ENCODE results near the gene ENTPD8.
"Not testable (repeated sequence)": the region's sequence is repeated elsewhere in the genome, so short reads cannot be mapped to it uniquely, and the experiment has no call there.

Gene ENTPD8

DNA sequence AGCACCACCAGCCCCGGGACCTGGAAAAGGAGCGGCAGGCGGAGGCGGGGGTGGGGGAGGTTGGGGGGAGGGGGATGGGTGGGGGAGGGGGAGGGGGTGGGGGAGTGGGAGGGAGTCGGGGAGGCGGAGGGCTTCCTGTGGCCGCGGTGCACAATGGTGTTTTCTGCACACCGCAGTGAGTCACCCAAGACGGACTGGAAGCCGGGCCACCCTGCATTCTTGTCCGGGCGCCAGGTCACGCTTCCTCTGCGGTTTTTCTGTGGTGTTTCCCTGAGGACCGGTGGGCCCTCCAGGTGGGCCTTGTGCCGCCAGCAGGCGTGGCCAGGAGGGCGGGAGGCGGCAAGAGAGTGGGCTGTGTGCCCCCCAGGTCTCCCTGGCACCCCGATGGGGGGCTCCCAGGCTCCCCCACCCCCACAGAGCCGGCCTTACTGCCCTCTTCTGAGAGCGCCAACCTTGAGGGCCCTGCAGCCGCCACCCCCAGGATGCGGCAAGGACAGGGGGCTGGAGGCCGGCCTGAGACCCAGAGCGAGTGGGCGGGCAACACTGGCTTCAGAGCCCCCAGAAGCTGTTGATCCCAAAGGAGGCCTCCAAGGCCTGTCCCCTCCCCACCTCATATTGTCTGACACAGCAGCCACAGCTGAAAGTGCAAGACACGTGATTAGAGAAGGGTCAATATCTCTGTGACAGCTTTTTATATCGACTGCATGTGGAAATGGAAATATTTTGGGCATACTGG is 29.3 kb downstream of the ENTPD8 start:
- DNase-seq (ENCODE audit: low read depth, low spot score): no peak

GRCh38 chr9:137411260-137411644 is 29.9 kb downstream of the ENTPD8 start:
- DNase-seq (ENCODE audit: low read depth, low spot score): no peak

GRCh38 chr9:137410891-137411249 is 30.3 kb downstream of the ENTPD8 start:
- DNase-seq (ENCODE audit: low read depth, low spot score): no peak

GRCh38 chr9:137410236-137410890 is 30.8 kb downstream of the ENTPD8 start:
- not testable (repeated sequence) for DNase-seq (ENCODE audit: low read depth, low spot score)

- DNase-seq (ENCODE audit: low read depth, low spot score): no peak
Measured at GRCh38 chr9:137409515-137409914, 31.6 kb downstream of the ENTPD8 start.

GRCh38 chr9:137408651-137409405 is 32.3 kb downstream of the ENTPD8 start:
- no peak for DNase-seq (ENCODE audit: low read depth, low spot score)

- no peak for DNase-seq (ENCODE audit: low read depth, low spot score)
Measured at GRCh38 chr9:137407590-137408300, 33.4 kb downstream of the ENTPD8 start.

DNA sequence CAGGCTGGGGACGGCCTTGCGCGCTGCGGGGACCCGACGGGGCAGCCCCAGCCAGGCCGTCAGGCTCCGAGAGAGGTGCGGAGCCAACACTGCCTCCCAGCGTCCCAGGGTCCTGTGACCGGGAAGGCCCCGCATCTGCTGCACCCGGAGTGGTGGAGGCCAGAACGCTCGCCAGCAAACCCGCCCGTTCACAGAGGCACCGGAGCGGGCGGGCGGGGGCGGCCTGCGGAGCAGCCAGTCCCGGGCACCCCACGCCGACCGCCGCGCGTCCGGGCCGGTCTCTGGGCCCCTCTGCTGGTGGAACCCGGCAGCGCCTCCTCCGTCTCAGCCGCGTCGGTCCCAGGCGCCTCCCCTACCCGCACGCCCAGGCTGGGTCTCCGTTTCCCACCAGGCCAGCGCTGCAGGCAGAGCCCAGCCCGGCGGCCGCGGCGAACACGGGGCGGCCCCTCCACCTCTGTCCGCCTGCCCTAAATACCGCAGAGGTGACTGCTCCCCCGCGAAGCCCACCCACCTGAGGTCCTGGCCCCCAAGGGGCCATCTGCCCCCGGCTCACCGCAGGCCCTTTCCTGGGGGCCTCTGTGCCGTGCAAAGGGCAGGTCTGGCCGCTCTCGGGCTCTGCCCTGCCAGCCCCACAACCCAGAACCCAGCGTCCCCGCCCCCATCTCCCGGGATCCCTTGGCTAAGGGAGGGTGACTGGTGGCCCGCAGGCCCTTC is 34.1 kb downstream of the ENTPD8 start:
- DNase-seq (ENCODE audit: low read depth, low spot score): peak; percentile 29

GRCh38 chr9:137406085-137406760 is 34.9 kb downstream of the ENTPD8 start:
- DNase-seq (ENCODE audit: low read depth, low spot score): no peak

DNA sequence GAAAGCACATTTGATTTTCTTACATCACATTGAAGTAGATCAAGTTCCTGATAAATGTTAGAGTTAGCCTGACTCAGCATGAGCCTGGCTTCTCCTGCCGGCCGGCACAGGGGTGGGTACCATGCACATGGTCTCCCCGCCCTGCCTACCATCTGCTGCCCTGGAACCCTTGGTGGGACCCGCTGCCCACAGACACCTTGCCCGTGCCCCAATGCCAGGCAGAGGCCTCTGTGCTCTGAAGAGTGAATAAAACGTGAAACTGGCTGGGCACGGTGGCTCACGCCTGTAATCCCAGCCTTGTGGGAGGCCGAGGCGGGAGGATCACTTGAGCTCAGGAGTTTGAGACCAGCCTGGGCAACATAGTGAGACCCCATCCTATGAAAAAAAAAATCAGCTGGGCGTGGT is 35.5 kb downstream of the ENTPD8 start:
- DNase-seq (ENCODE audit: low read depth, low spot score): no peak

DNA sequence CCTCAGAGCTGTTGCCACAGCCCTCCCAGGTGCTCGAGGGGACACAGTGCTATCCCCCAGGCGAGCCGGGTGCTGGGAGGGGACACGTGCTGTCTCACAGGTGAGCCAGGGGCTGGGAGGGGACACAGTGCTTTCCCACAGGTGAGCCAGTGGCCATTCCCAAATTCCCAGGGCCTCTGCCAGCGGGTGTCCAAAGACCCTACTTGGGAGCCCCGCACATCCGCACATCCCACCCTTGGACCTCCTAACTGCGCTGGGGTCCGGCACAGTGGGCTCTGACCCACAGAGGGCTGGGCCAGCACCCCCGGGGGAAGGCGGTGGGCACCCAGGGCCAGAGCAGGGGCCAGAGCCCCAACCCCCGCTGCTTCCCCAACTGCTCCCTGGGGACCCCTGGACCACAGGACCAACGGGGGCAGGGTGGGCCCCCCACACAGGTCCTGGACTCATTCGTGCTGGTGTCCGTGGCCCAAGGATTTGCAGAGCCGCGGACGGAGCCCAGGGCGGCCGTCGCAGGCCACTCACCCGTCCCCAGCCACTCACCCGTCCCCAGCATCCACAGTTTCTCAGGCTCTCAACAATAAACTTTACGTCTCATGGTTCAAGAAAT is 36.1 kb downstream of the ENTPD8 start:
- DNase-seq (ENCODE audit: low read depth, low spot score): no peak

DNA sequence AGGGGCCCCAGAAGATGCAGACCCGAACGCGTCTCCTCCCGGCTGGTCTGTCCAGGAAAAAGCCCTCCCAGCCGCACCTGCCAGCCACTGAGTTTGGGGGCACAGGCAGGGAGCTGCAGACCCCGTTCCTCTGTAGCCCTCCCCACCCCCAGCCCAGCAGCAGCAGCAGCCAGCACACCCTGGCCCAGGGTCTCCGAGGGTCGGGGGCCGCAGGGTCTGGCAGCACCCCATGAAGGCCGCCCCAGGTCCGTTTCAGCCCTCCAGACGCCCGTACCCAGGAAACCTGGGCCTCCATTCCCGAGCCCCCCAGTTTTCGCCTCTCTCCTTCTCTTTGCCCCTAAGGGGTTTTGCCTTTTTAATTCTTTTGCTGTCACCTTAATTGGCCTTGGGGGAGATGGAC is 37.9 kb downstream of the ENTPD8 start:
- DNase-seq (ENCODE audit: low read depth, low spot score): no peak

DNA sequence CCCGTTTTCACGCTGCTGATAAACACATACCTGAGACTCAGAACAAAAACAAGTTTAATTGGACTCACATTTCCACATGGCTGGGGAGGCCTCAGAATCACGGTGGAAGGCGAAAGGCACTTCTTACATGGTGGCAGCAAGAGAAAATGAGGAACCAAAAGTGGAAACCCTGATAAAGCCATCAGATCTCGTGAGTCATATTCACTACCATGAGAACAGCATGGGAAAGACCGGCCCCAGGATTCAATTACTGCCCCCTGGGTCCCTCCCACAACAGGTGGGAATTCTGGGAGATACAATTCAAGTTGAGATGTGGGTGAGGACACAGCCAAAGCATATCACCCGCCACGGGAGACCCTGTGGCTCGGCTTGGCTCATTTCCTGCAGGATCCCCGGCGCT is 38.4 kb downstream of the ENTPD8 start:
- DNase-seq (ENCODE audit: low read depth, low spot score): no peak

DNA sequence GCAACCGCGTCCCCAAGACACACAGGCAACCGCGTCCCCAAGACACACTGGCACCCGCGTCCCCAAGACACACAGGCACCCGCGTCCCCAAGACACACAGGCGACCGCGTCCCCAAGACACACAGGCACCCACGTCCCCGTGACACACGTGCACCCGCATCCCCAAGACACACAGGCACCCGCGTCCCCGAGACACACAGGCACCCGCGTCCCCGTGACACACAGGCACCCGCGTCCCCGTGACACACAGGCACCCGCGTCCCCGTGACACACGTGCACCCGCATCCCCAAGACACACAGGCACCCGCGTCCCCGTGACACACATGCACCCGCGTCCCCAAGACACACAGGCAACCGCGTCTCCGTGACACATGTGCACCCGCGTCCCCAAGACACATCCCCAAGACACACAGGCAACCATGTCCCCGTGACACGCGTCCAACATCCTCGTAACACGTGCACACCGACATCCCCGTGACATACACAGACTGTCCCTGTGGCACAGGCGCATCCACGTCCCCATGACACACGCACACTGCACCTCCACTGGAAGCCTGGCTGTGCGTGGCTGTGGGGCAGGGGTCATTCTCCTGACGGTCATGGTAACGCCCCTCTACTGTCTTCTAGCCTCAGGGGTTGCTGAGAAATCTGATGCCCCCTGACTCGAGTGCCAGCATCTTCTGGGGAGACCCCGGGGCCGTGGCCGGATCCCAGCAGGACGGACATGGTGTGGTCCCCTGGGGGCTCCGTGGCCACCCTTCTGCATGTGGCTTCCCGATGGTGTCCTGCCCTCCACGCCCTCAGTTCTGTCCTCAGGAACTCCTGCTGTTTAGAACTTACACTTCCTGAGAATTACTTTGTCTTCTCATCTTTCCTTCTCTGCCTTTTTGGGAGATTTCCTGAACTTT is 42.3 kb downstream of the ENTPD8 start:
- no peak for DNase-seq (ENCODE audit: low read depth, low spot score)

DNA sequence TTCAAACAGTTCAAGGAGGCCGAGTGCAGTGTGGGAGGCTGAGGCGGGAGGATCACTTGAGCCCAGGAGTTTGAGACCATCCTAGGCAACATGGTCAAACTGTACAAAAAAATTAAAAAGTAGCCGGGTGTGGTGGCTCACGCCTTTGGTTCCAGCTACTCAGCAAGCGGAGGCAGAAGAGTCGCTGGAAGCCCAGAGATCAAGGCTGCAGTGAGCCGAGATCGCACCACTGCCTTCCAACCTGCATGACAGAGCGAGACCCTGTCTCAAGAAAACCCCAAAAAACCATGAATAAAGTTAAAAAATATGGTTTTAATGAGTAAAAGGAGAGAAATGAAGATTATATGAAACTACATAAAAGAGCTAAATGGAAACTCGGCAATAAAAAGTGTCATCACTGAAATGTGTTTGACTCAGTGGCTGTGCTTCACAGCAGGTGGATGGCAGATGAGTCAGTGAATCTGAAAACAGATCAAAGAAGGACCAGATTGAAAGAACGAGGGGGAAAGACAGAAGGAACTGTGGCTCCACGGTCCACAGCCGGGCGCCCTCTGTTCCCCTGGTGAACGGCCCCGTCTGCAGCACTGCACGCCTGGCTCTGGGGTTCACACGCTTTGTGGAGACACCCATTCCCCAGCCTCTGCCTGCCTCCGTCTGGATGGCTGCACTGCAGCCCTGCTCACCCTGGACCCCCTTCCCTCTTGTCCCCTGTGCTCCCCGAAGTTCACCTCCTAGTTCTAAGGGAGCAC is 43.3 kb downstream of the ENTPD8 start:
- no peak for DNase-seq (ENCODE audit: low read depth, low spot score)

GRCh38 chr9:137396634-137397367 is 44.4 kb downstream of the ENTPD8 start:
- DNase-seq (ENCODE audit: low read depth, low spot score): no peak

DNA sequence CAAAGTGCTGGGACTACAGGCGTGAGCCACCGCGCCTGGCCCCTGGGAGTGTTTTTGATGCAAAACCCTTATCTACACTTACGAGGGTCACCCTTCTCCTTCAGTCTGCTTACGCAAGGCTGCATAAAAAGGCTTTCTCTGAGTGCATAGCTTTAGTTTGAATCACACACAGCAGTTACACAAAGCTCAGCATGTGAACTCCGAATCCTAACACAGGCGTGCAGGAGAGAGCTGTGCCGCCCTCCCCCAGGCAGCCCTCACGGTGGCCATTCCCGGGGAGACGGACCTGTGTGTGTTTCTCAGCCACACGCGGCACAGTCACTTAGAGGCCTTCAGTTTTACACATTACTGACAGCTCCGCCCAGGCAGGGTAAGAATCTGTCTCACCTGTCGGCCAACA is 44.9 kb downstream of the ENTPD8 start:
- DNase-seq (ENCODE audit: low read depth, low spot score): no peak

GRCh38 chr9:137395666-137396010 is 45.5 kb downstream of the ENTPD8 start:
- DNase-seq (ENCODE audit: low read depth, low spot score): no peak

Data from activated naive CD8-positive, alpha-beta T cell treated with anti-CD3 and anti-CD28 coated beads, Interleukin-2, amount 50 U/mL, for 16 hours (primary cell).